Muscle layer of colon (tissue), 2 donors: ENCODE results near the gene ARHGAP30.

Experiments
- H3K27ac ChIP-seq: one replicate; pipeline ENCODE4 v1.7.0; 2013; ENCODE audit warnings: low read depth, mild to moderate bottlenecking, low read length, moderate library complexity
- H3K27me3 ChIP-seq, 2 donors: one replicate each; pipeline ENCODE4 v1.7.0; 2013; ENCODE audit warnings: low read length in 2 of 2, mild to moderate bottlenecking in 2 of 2; ENCODE audit not compliant: insufficient read depth in 2 of 2, control insufficient read depth in 1 of 2
- H3K36me3 ChIP-seq: one replicate; pipeline ENCODE4 v1.7.0; 2013; ENCODE audit warnings: mild to moderate bottlenecking, low read length; ENCODE audit not compliant: insufficient read depth
- H3K4me1 ChIP-seq: one replicate; pipeline ENCODE4 v1.7.0; 2013; ENCODE audit warnings: mild to moderate bottlenecking, low read length; ENCODE audit not compliant: insufficient read depth
- H3K4me3 ChIP-seq, 2 donors: one replicate each; pipeline ENCODE4 v1.7.0; 2013; ENCODE audit warnings: low read length in 2 of 2, low read depth in 1 of 2, mild to moderate bottlenecking in 1 of 2, moderate library complexity in 1 of 2
- H3K9ac ChIP-seq: one replicate; pipeline ENCODE4 v1.7.0; 2013; ENCODE audit warnings: low read length
- H3K9me3 ChIP-seq: one replicate; pipeline ENCODE4 v1.7.0; 2013; ENCODE audit warnings: mild to moderate bottlenecking, low read length
- donor health status: abdominal sarcoma.
- donor health status: Adenocarcinoma of cecum.

Gene ARHGAP30

DNA sequence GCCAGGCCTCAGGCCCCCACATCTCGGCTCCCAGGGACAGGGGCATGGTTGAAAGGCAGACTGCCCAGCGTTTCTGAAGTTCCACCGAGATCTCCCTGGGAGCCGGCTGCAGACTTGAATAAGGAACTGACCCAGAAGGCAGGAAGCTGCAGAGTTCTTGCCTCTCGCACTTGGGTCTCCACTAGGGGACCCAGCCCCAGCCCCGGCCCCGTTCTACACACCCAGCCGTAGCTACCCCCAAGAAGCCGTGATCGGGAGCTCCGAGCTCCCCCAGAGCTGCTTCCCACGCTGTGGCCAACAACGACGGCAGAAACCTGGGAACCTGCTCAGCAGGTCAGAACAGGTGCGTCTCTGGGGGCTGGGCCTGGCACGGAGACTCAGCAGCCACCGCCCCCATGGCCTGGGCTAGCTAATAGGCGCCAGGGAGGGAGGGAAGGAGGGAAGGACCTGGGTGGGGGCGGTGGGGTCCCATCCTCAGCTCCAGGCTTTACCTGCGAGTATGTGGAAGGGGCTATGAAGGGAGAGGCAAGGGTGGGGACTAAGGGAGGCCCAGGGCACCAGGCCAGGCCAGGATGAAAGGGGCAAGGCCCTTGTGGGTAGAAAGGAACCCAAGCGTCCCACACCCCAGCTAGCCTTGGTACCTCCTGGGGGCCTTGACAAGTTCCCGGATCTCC lies 19.7 kb upstream of the ARHGAP30 start, which contains the start of gene NECTIN4:
NECTIN4 (minus strand) TSS at position 308 of the 674 bp plus-strand sequence; CDS start at position 46, 262 bp downstream.
- no peaks in the 10 kb centered on the region for H3K36me3 ChIP-seq
- no peak within 1 kb of the TSS for H3K27ac ChIP-seq
- H3K4me1 ChIP-seq = no peaks in the 10 kb centered on the region
- H3K4me3 ChIP-seq = no peak within 1 kb of the TSS
- no peaks in the 10 kb centered on the region for H3K9me3 ChIP-seq
- no peak within 1 kb of the TSS for H3K9ac ChIP-seq
- no peaks in the 10 kb centered on the region for H3K27me3 ChIP-seq

DNA sequence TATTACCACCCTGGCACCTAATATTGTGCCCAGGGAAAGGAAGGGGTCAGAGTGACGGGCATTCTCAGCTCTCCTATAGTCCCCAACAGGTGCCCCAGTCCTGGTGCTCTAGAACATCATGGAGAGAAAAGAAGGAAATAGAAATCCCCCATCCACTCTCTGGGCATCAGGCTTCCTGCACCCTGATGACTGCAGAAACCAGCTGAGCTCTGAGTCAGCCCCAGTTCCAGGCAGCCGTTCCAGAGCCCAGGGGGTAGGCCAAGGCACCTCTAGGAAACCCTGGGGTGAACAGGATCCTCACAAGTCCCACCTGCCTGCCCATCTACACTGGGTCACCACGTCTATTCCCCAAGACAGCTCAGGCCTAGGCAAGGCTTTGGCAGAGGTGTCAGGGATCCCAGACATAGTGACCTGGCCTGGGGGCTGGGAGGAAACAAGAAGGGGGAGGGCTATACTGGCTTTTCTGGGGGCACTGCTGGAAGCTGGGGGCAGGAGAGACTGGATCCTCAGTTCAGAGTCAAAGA lies 19.0 kb upstream of the ARHGAP30 start:
- H3K27me3 ChIP-seq = no peaks in the 10 kb centered on the region
- H3K4me3 ChIP-seq = no peak overlapping the region
- no peaks in the 10 kb centered on the region for H3K36me3 ChIP-seq
- no peaks in the 10 kb centered on the region for H3K4me1 ChIP-seq
- H3K27ac ChIP-seq = no peak overlapping the region
- H3K9ac ChIP-seq = no peak overlapping the region
- no peaks in the 10 kb centered on the region for H3K9me3 ChIP-seq

DNA sequence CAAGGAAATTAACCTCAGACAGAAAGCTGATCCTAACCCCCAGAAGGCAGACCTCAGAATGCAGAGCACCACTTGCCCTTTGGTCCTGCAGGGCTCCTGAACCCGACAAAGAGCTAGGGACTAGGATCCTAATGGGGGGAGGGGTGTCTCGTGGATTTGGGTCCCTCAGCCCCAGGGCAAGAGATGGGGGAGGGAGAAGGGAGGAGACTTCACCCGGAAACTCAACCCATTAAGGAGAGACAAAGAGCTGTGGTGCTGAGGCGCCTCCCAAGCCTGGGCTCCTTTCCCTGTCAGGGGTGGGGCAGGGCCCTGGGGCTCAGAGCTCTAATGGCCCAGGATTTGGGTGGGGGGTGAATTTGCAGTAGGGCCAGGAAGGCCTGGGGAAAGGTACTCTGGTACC lies 16.8 kb upstream of the ARHGAP30 start:
- no peaks in the 10 kb centered on the region for H3K9me3 ChIP-seq
- no peaks in the 10 kb centered on the region for H3K4me1 ChIP-seq
- no peak overlapping the region for H3K9ac ChIP-seq
- H3K4me3 ChIP-seq = no peak overlapping the region
- H3K36me3 ChIP-seq = no peaks in the 10 kb centered on the region
- no peak overlapping the region for H3K27ac ChIP-seq
- no peaks in the 10 kb centered on the region for H3K27me3 ChIP-seq

DNA sequence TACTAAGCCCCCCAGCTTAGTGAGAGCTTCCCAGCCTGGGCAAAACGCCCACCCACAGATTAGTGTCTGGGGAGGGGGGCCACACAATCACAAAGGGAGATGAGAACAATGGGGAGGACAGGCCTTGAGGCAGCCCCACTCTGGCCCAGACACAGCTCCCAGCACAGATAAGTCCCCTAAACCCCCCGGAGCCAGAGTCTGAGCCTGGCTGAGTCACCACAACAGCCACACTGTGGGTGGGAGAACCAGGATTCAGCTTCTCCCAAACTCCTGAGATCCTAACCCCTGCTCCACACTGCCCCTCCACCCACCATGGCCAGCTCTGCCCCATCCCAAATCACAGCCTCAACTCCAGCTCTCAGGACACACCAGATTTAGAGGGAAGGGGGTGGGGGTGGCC lies 15.5 kb upstream of the ARHGAP30 start:
- Histone ChIP-seq H3K27me3 (no peaks in the 10 kb centered on the region), H3K9me3 (no peaks in the 10 kb centered on the region), H3K9ac (no peak overlapping the region), H3K36me3 (no peaks in the 10 kb centered on the region), H3K27ac (no peak overlapping the region), H3K4me3 (no peak overlapping the region), H3K4me1 (no peaks in the 10 kb centered on the region)

DNA sequence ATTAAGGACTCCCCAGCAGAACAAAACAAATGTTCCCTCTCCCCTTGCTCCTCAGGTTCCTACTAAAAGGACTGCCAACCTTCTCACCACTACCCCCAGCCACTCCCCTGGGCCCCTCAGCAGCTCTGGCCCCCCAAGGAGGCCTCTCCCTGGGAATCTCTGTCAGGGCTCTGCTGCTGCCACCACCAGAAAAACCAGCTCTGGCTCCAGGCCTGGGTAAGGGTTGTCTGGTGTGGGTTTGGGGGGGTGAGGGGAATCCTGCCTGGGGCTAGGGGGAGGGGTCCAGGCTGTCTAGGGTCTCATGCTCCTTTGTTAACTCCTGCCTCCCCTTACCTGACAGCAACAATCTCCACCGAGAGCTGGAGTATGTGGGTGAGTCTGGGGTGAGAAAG lies 14.9 kb upstream of the ARHGAP30 start:
- H3K27ac ChIP-seq = no peak overlapping the region
- no peaks in the 10 kb centered on the region for H3K4me1 ChIP-seq
- H3K9ac ChIP-seq = no peak overlapping the region

DNA sequence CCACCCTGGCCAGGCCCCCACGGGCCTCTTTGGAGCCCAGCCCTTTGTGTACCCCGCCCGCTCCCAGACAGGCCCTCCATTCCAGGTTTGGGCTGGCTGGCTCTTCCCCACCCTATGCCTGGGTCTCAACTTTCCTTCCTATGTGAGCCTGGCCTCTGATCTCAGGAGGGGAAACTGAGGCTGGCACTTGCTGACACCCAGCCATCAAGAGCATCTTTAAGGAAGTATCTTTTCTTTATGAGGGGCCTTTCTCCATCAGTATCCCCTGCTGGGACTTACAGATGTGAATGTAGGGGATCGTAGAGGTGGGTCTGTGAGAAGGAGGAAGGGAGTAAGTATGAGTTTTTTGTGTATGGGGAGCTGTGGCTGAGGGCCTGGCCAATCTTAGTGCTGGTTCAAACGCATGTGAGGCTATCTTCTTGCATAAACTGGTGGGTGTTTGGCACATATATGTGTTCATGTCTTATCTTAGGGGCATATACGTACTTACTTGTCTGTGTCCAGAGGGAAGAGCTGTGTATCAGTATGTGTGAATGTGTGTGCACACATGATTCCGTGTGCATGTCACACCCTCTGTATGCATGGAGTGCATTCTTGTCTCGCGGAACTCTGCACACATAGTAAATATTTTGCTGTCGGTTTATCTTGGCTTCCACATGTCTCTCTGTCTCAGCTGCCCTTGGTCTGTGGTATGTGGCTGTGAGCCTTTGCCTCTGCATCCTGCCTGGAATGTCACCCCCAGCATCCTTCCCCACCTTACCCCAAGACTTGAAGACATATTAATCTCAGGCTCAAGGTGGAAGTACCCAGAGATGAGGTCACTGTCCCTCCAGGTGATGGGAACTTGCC lies 14.3 kb upstream of the ARHGAP30 start:
- no peak overlapping the region for H3K4me3 ChIP-seq
- no peaks in the 10 kb centered on the region for H3K4me1 ChIP-seq
- H3K9me3 ChIP-seq = no peaks in the 10 kb centered on the region
- H3K36me3 ChIP-seq = no peaks in the 10 kb centered on the region
- no peak overlapping the region for H3K27ac ChIP-seq
- no peak overlapping the region for H3K9ac ChIP-seq
- H3K27me3 ChIP-seq = peaks cover 0 to 6% of the 10 kb centered on the region in 2 donors

More for the DNA sequence above, 14.9 kb upstream of the ARHGAP30 start:
- Histone ChIP-seq H3K27me3 (peaks cover 0 to under 1% of the 10 kb centered on the region in 2 donors), H3K36me3 (no peaks in the 10 kb centered on the region), H3K4me3 (no peak overlapping the region), H3K9me3 (no peaks in the 10 kb centered on the region)

DNA sequence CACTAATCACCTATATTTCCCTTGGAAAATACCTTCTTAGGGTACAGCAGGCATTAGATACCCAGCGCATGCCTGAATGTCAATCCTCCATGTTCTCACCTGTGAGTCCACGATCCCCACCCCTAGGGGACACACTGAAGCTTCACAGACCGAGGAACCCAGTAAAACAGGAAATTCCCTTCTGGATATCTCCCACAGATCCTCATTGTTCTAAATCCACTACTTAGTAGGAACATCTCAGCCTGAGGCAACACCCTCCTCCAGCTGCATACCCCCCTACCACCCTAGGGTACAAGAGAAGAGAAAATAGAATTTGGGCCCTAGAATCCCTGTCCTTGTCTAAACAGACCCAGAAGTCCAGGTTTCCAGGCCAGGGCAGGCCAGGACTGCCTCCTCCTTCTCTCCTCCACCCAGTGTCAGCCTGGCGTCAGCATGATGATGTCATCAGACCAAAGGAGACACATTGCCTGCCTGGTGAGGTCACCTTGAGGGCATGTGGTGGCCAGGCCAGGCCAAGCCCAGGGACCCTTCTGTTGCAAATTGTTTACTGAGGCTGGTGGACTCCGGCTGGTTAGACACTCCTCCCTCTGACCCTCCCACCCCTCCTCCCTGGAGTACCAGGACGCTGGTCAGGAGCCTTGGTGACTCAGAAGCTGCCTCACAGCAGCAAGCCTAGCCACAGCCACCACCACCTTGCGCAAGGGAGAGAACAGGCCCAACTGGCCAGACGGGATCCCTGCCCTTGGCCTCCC lies 13.5 kb upstream of the ARHGAP30 start:
- Histone ChIP-seq H3K4me1 (no peaks in the 10 kb centered on the region), H3K9ac (no peak overlapping the region), H3K27ac (no peak overlapping the region), H3K4me3 (no peak overlapping the region), H3K27me3 (peaks cover 0 to 6% of the 10 kb centered on the region in 2 donors), H3K36me3 (no peaks in the 10 kb centered on the region), H3K9me3 (no peaks in the 10 kb centered on the region)

DNA sequence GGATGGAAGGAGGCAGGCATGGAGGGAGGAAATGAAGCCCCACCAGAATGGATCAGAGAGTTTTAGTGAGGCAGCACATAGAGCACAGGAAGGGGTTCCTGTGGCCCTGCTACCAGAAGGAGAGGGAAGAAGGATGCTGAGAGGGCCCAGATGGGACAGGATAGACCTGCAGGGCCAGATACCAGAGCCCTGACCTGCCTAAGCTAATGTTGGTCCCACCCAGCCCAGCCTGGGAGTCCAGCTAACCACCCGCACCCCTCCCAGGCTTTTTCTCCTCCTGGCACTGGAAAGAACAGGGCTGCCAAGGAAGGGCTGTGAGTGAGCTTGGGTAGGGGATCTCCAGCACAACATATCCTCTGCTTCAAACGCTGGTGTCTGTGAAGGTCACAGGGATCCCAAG lies 12.8 kb upstream of the ARHGAP30 start:
- no peak overlapping the region for H3K27ac ChIP-seq
- H3K36me3 ChIP-seq = no peaks in the 10 kb centered on the region
- no peaks in the 10 kb centered on the region for H3K9me3 ChIP-seq
- no peak overlapping the region for H3K4me3 ChIP-seq
- H3K27me3 ChIP-seq = peaks cover 0 to 6% of the 10 kb centered on the region in 2 donors
- no peak overlapping the region for H3K9ac ChIP-seq
- H3K4me1 ChIP-seq = no peaks in the 10 kb centered on the region

DNA sequence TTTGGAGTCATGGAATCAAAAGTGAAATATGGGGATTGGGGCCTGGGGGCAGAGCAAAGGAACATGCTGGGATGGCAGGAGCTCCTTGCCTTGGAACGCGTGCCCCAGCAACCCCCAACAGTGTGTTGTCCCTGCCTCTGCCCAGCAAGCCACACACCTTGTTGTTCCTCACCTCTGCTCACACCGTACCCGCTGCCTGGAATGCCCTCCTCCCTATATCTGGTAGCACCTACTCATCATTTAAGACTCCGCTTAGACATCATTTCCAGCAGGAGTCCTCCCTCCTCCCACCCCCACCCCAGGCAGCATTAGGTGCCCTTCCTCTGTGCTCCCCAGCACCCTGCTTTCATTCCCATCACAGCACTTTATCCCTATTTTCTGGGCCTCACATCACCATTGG lies 11.8 kb upstream of the ARHGAP30 start:
- H3K27me3 ChIP-seq = peaks cover 0 to 6% of the 10 kb centered on the region in 2 donors
- no peak overlapping the region for H3K9ac ChIP-seq
- no peaks in the 10 kb centered on the region for H3K9me3 ChIP-seq
- H3K27ac ChIP-seq = no peak overlapping the region
- H3K4me1 ChIP-seq = no peaks in the 10 kb centered on the region
- no peaks in the 10 kb centered on the region for H3K36me3 ChIP-seq
- no peak overlapping the region for H3K4me3 ChIP-seq

DNA sequence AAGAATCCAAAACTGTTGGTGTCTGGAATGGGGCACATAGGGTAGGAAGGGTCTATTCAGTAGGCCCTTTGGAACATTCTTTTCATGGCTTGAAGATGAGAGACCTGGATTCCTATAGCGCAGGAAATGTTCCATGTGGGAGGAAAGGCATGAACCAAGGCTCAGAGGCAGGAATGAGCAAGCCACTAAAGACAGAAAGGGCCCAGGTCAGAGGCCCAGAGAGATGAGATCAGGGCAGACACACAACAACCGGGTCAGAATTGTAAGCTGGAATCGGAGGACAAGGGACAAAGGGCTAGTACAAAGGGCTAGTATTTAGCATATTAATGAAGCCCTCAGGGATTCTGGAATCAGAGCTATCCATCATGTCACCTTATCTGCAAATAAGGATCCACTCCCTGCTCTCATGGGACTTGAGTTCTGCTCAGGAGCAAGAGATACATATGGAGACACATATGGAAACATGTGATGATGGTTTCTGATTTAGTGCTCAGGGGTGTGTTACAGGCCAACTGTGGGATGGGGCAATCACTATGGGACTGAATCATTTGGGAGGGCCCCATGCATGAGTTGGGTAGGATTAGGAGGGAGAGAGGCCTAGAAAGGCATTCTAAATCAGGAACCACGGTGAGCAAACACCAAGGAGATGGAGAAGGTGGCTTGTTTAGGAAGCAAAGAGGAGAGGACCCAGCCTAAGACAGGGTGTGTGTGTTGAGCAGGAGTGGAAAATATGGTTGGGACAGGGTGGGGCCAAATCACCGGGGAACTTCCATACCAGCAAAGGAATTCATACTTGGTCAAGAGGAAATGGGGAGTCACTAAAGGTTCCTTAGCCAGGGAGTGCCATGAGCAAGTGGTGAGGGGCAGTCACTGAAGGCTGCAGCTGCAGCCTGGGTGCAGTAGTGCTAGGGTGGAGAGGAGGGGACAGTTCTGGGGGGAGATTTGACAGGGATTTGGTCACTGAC lies 11.0 kb upstream of the ARHGAP30 start:
- H3K9me3 ChIP-seq = no peaks in the 10 kb centered on the region
- H3K9ac ChIP-seq = no peak overlapping the region
- no peak overlapping the region for H3K27ac ChIP-seq
- no peaks in the 10 kb centered on the region for H3K4me1 ChIP-seq
- H3K27me3 ChIP-seq = peaks cover 0 to 6% of the 10 kb centered on the region in 2 donors
- H3K4me3 ChIP-seq = no peak overlapping the region
- no peaks in the 10 kb centered on the region for H3K36me3 ChIP-seq
